GM12892 (cell line): ENCODE data around the gene CGB8.
"Not testable (repeated sequence)": the region's sequence is repeated elsewhere in the genome, so short reads cannot be mapped to it uniquely, and the experiment has no call there.

ENCODE experiments used
- POLR2A ChIP-seq: IDR thresholded peaks from 2 replicates; pipeline ENCODE4 v1.6.1; 2011; ENCODE audit warnings: low read depth, low read length, control low read depth
- POLR2AphosphoS5 ChIP-seq: IDR thresholded peaks from 2 replicates; pipeline ENCODE4 v1.6.1; 2011; ENCODE audit warnings: low read depth, low read length, control low read depth
- TAF1 ChIP-seq: IDR thresholded peaks from 2 replicates; pipeline ENCODE4 v1.6.1; 2011; ENCODE audit warnings: low read depth, mild to moderate bottlenecking, control low read depth, low read length, borderline replicate concordance

- TF ChIP-seq POLR2A, POLR2AphosphoS5, TAF1: not testable (repeated sequence)
Observed at GRCh38 chr19:49030323-49030722, 18.6 kb downstream of the CGB8 start.
